Stimulated activated CD4-positive, alpha-beta T cell treated with anti-CD3 and anti-CD28 coated beads, Interleukin-1b, Interleukin-23, amount 100 ng/mL, for 4 hours (primary cell): Measurements from ENCODE around the gene SDCCAG8.

Source experiments
- DNase-seq, 2 donors: peaks; one replicate each; pipeline ENCODE4 v3.0.0-alpha.2; 2020; ENCODE audit warnings: low read depth in 2 of 2

Gene SDCCAG8

GRCh38 chr1:243390162-243390791 is 134.4 kb downstream of the SDCCAG8 start:
- DNase-seq, result no peak

DNA sequence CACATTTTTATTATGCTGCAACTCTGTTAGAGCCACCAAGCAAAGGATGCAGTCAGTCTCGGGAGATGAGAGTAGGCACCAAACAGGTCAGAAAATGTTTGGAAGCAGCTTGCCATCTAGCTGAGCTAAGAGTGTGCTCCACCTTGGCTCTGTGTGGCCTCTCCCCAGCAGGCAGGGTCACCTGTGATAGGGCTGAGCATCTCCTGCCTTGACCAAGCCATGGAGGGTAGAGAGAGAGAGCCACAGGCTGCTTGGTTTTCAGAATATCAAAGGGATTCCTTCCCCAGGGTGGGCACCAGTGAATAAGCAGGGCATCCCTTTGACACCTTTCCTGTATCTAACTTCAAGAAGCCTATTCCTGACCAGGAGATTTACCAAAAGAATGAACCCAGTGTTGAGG is 135.5 kb downstream of the SDCCAG8 start:
- DNase-seq, result no peak

GRCh38 chr1:243393096-243393495 is 137.3 kb downstream of the SDCCAG8 start:
- DNase-seq, result no peak

- DNase-seq, result no peak
Observed at GRCh38 chr1:243394066-243394465, 138.2 kb downstream of the SDCCAG8 start.

GRCh38 chr1:243394601-243395464 is 139.0 kb downstream of the SDCCAG8 start:
- no peak for DNase-seq

DNA sequence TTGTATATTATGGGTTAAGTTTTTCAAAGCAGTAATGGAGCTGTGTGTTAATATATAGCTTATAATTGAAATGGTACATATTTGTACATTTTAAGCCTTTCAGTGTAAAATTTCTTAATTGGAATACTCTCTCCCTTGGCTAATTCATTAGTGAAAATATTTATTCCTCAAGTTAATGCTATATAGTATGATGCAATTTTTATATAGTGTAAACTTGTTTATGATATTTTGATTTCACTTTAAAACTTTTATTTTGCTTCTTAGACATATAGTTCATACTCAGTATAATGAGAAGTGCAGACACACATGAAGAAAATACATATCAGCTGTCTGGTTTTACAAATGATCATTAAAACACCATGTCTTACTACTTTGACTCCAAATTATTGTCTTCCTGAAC is 140.6 kb downstream of the SDCCAG8 start:
- no peak for DNase-seq

GRCh38 chr1:243396876-243397275 is 141.0 kb downstream of the SDCCAG8 start:
- DNase-seq, result no peak

DNA sequence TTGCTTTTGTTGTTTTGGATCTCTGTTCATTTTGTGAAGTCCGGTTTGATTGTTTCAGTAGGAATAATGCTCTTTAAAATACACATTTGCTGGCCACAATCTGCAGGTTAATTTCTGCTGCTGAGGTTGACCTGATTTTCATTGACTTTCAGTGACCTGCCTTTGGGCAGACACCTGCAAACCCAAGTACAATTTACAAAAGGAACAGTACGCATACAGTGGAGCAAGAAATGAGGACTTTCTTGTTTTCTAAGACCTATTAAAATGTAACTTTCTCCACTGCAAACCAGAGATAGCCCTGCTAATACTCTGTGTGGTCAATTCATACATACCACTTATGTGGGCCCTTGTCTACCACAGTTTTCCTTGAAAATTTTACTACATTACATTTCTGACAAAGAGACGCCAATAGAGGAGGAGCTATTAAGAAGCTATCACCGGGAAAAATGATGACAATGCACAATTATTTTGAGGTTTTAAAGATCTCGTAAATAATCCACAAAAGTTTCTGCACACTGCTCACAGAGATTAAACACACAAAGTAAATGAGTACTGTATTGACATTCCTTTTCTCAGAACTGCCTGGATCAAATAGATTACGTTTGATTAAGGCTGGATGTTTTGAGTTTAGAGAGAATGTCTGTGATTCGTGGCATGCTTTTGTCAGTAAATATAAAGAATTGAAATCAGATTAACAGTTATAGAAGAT is 141.9 kb downstream of the SDCCAG8 start:
- no peak for DNase-seq

- DNase-seq, result no peak
Observed at GRCh38 chr1:243399561-243400155, 143.8 kb downstream of the SDCCAG8 start.

DNA sequence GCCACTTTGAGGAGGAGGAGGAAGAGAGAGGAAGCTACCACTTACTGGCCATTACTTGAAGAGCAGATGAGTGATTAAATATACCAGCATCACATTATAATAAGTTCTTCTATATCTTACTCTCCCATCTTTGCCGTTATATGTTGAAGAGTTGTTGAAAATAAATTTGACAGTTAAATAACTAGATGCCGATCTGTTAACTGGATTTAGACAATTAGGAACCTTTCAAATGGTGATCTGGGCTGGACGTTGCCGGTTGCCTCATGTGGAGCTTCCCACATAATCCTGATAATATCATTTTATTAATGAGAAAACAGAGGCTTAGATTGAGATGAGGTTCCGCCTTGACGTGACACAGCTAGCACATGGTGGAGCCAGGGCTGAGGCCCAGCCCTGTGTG is 147.0 kb downstream of the SDCCAG8 start:
- no peak for DNase-seq

DNA sequence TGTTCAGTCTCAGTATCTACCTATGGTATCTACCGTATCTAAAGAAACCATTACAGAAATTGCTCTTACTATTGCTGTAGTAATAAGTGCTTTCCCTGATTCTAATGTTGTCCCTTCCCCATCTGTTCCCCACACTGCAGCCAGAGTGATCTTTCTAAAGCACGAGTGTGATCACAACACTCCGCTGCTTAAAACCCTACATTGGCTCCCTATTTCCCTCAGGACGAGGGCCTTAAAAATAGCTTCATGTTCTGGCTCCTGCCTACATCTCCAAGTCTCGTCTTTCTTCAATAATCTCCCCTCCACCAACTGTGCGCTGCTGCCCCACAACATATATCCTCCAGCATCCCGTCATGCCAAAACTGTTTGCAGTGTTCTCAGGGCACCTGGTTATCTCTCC is 150.6 kb downstream of the SDCCAG8 start:
- DNase-seq, result no peak

GRCh38 chr1:243407284-243408018 is 151.6 kb downstream of the SDCCAG8 start:
- DNase-seq, result no peak

- no peak for DNase-seq
Observed at GRCh38 chr1:243408479-243408878, 152.6 kb downstream of the SDCCAG8 start.

DNA sequence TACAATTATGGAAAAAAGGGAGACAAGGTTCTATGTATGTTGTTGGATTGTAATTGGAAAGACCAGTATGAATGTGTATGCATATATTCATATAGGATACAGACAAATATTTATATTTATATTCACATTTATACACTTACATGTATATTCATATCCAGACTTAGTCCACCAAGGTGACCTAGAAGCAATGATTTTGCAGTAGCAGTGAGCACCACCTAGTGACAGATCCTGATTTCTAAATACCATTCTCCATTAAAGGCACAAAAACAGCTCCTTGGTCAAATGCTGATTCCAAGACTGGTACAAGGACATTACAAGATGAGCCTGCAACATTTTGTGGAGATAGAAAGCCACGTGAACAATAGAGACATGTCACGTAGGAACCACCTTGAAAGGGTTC is 153.4 kb downstream of the SDCCAG8 start:
- no peak for DNase-seq

DNA sequence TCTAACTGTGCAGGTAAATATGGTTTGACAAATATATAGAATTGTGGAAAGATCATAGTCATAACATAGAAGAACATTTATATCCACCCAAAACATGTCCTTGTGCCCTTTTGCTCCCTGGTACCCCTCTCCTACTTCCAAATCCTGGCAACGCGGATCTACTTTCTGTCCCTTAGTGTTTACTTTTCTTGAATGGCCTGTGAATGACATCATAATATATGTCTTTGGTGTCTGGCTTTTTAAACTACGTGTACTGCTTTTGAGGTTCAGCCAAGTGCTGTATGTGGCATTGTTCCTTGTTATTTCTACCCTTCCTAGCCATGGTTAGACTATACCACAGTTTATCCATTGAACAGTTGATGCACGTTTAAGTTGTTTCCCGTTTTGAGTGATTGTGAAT is 155.6 kb downstream of the SDCCAG8 start:
- no peak for DNase-seq

GRCh38 chr1:243413431-243414151 is 157.8 kb downstream of the SDCCAG8 start:
- no peak for DNase-seq

DNA sequence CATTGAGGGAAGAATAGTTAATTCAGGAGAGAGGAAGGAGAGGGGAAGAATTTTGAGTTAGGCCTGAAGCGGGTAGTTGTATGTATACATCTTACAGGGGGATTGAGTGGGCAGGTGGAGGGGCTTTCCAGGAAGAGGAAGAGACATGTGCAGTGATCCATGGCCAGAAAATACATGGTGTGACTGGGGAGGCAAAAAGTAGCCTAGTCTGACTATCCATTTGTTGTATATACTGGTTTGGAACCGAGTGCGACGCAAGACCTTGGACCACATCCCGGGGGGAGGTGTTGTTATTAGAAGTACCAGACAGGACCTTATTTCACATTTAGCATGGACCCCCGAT is 158.3 kb downstream of the SDCCAG8 start:
- DNase-seq, result no peak

- DNase-seq, result no peak
Observed at GRCh38 chr1:243415663-243416408, 160.0 kb downstream of the SDCCAG8 start.

DNA sequence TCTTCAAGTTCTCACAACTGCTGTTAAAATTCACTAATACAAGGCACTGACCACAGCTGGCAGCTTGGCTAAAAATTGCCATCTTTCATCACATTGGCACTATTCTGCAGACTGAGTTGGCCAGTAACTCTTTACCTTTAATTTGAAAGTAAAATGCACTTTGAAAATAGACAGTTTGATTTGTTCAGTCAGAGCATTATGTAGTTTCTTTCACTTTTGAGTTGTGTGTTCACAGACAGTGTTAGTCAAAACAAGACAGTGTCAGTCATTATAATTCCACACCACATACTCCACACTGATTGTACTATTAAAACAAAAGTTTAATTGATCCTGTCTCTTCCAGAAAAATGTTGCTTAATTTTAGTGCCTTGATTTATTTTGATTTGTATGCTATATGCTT is 160.7 kb downstream of the SDCCAG8 start:
- DNase-seq, result no peak
